IPS DF 6.9 (cell line): ENCODE results near the gene TTLL13.

Source experiments
- DNase-seq: peaks from one replicate; pipeline ENCODE4 v3.0.0-alpha.2; 2013; ENCODE audit warnings: low read depth, low spot score
- H3K27ac ChIP-seq: one replicate; pipeline ENCODE4 v1.5.1; 2013; ENCODE audit warnings: low read length, control low read depth
- H3K27me3 ChIP-seq: 2 replicates; pipeline ENCODE4 v1.6.1; 2013; ENCODE audit warnings: mild to moderate bottlenecking, low read length; ENCODE audit not compliant: control insufficient read depth, insufficient read depth
- H3K36me3 ChIP-seq: 2 replicates; pipeline ENCODE4 v1.6.1; 2013; ENCODE audit warnings: low read length; ENCODE audit not compliant: control insufficient read depth, insufficient read depth
- H3K4me1 ChIP-seq: 2 replicates; pipeline ENCODE4 v1.6.1; 2013; ENCODE audit warnings: low read length; ENCODE audit not compliant: control insufficient read depth, insufficient read depth
- H3K4me3 ChIP-seq: 2 replicates; pipeline ENCODE4 v1.5.1; 2013; ENCODE audit warnings: mild to moderate bottlenecking, low read length
- H3K9me3 ChIP-seq: 2 replicates; pipeline ENCODE4 v1.6.1; 2013; ENCODE audit warnings: low read length, inconsistent platforms; ENCODE audit not compliant: control insufficient read depth, insufficient read depth
- WGBS: extraction: QIAGEN DNeasy Blood & Tissue Kit; methylation state at CpG from one replicate; pipeline ENCODE4 v1.1.7; 2013; ENCODE audit warnings: mixed read lengths, missing lambda C conversion rate; ENCODE audit not compliant: insufficient read length, insufficient coverage; 5-methylcytosine and 5-hydroxymethylcytosine counted together

TTLL13 gene, protein sequence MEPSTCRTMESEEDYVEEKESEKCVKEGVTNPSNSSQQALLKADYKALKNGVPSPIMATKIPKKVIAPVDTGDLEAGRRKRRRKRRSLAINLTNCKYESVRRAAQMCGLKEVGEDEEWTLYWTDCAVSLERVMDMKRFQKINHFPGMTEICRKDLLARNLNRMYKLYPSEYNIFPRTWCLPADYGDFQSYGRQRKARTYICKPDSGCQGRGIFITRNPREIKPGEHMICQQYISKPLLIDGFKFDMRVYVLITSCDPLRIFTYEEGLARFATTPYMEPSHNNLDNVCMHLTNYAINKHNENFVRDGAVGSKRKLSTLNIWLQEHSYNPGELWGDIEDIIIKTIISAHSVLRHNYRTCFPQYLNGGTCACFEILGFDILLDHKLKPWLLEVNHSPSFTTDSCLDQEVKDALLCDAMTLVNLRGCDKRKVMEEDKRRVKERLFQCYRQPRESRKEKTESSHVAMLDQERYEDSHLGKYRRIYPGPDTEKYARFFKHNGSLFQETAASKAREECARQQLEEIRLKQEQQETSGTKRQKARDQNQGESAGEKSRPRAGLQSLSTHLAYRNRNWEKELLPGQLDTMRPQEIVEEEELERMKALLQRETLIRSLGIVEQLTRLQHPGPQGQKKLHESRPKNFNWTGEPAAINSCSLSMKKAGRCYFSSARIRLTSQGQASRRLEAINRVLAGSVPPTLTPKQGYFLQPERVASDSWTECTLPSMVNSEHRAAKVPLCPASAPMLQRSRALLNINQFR

DNA sequence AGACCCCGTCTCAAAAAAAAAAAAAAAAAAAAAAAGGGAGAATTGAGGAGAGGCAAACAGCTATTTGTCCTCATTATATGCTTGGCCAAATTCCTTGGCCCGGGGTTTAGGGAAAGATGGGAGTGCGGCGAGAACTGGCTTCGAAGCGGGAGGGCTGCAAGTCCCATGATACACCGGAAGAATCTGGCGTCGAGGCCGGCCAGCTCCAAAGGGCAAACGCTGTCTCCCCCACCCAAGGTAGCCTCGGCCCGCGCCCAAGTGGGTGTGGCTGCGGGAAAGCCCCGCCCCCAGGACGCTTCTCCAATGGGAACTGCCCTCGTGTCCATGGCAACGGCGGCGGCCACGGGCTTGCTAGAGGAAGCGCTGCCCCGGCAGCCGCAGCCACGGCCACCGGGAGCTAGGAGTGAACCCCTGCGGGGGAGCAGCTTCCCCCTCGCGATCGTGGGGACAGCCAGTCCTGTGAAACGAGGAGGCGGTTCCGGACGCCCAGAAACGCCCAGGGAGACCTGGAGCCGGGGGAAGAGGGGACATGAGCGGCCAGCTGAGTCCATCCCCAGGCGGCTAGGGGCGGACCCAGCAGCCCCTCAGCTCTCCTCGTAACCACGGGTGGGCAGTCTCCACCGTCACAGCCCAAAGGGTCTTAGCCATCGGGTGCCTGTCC is at the start of gene TTLL13:
Gene TTLL13, plus strand, starts transcription at position 354 of the 661 bp plus-strand sequence. CDS start 1,075 bp downstream, outside the sequence.
- Histone ChIP-seq H3K4me3 (peak within 1 kb of the TSS; percentile 59; the same call in 1 of the 2 replicates), H3K27ac (no peak within 1 kb of the TSS), H3K27me3 (no peaks in the 10 kb centered on the region), H3K36me3 (no peaks in the 10 kb centered on the region), H3K9me3 (no peaks in the 10 kb centered on the region), H3K4me1 (no peaks in the 10 kb centered on the region)
- peak; percentile 85 for DNase-seq
- no CpG with 5 or more reads among the region's 44 CpGs for WGBS

DNA sequence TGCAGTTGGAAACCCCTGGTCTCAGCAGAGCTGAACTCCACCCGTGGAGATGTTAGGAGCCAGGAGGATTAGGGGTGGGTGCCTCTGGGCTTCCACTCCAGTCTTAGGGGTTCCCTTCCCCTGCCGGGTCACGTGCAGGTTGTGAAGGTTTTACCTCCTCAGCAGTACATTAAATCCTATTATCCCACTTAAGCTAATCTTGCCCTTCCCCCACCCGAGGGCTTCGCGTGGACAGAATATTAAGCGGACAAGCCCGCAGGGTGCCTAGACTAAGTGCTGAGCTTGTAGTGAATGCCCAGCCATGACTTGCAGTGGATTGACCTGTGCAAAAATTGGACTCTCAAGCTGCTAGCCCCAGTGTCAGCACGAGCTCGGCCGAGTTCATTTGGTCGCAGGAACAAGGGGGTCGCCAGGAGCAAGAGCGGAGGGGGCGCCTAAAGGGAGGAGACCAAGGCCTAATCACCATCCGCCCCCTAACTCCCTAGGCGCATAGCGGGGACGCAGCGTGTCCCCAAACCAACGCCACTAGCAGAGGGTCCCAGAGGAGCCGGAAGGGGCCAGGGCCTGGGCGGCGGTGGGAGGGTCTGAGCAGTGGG is 48.7 kb upstream of the TTLL13 start:
- H3K27ac ChIP-seq, result no peak overlapping the region
- no CpG with 5 or more reads among the region's 24 CpGs for WGBS
- H3K36me3 ChIP-seq, result no peaks in the 10 kb centered on the region
- no peaks in the 10 kb centered on the region for H3K27me3 ChIP-seq
- H3K4me1 ChIP-seq, result peaks cover 3% of the 10 kb centered on the region; the same call in 1 of the 2 replicates
- peak overlapping the region; percentile 78; the same call in 1 of the 2 replicates for H3K4me3 ChIP-seq
- H3K9me3 ChIP-seq, result no peaks in the 10 kb centered on the region
- DNase-seq, result no peak

DNA sequence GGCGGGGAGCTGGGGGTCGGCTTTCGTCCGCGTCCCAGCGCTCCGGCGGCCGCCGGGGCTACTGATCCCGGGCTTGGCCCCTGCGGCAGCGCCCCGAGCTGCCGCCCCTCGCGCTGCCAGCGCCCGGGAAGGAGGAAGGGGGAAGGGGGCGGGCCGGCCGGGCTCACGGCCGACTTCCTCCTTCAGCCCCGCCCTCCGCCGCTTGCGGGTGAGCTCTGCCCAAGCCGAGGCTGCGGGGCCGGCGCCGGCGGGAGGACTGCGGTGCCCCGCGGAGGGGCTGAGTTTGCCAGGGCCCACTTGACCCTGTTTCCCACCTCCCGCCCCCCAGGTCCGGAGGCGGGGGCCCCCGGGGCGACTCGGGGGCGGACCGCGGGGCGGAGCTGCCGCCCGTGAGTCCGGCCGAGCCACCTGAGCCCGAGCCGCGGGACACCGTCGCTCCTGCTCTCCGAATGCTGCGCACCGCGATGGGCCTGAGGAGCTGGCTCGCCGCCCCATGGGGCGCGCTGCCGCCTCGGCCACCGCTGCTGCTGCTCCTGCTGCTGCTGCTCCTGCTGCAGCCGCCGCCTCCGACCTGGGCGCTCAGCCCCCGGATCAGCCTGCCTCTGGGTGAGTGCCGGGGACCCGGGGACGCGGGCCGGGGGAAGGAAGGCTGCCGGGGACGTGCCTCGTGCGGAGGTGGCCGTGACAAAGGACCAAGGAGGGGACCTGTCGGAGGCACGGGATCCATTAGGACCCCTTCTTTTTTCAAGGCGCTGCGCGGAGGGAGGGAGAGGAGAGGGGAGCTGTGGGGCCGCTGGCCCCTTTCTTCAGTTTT is 48.0 kb upstream of the TTLL13 start, which contains the start of gene SEMA4B:
Gene SEMA4B, plus strand, starts transcription at position 201 of the 814 bp plus-strand sequence. Its CDS starts 249 bp downstream, at position 450.
- Histone ChIP-seq H3K4me3 (peak within 1 kb of the TSS; percentile 78), H3K27ac (no peak within 1 kb of the TSS), H3K27me3 (no peaks in the 10 kb centered on the region), H3K9me3 (no peaks in the 10 kb centered on the region), H3K4me1 (peaks cover 3% of the 10 kb centered on the region; the same call in 1 of the 2 replicates), H3K36me3 (no peaks in the 10 kb centered on the region)
- DNase-seq, result no peak
- WGBS, result no CpG with 5 or more reads among the region's 88 CpGs

DNA sequence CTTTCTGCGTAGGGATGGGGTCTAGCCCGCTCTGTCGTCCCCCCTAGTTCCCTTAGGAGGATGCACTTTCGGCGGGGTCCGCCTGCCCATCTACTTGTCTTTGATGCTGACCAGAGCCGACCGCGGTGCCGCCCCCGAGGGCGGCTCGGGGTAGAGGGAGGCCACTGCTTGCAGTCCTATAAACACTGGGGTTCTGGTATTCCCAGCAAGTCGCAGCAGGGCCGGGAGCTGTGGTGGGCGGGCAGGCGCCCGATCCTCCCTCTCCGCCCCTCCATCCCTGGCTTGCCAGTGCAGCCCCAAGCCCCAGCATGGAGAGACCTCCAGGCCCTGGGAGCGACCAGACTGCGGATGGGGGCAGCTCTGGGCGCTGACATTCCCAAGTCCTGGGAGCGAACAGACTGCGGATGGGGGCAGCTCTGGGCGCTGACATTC is 47.4 kb upstream of the TTLL13 start:
- peaks cover 3% of the 10 kb centered on the region; the same call in 1 of the 2 replicates for H3K4me1 ChIP-seq
- no peak for DNase-seq
- H3K36me3 ChIP-seq, result no peaks in the 10 kb centered on the region
- peak overlapping the region; percentile 78; the same call in 1 of the 2 replicates for H3K4me3 ChIP-seq
- H3K27me3 ChIP-seq, result no peaks in the 10 kb centered on the region
- WGBS, result no CpG with 5 or more reads among the region's 25 CpGs
- H3K27ac ChIP-seq, result no peak overlapping the region
- no peaks in the 10 kb centered on the region for H3K9me3 ChIP-seq

GRCh38 chr15:90202929-90203328 is 46.4 kb upstream of the TTLL13 start:
- WGBS, result no CpG with 5 or more reads among the region's 4 CpGs
- Histone ChIP-seq H3K4me1 (peaks cover 3% of the 10 kb centered on the region; the same call in 1 of the 2 replicates), H3K9me3 (no peaks in the 10 kb centered on the region), H3K36me3 (no peaks in the 10 kb centered on the region), H3K27me3 (no peaks in the 10 kb centered on the region), H3K4me3 (no peak overlapping the region), H3K27ac (no peak overlapping the region)
- DNase-seq, result no peak

DNA sequence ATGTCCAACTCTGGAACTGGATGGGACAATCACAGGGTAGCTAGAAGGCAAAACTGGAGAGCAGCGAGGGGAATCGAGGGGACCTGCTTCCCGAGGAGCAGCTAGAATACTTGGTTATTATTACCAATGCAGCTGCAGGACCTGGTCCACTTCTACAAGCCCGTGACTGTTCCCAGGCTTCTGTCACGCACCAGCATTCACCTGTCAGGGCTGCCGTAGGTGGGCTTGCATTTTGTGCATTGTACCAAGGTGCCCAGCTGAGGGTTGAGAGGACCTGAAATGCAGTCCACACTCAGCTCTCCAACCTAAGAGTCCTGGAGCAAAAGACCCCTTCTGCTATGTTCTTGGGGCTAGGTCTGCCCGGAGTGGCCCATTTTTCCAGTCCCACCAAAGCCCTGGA is 45.9 kb upstream of the TTLL13 start:
- no CpG with 5 or more reads among the region's 7 CpGs for WGBS
- H3K4me1 ChIP-seq, result peaks cover 3% of the 10 kb centered on the region; the same call in 1 of the 2 replicates
- H3K27ac ChIP-seq, result no peak overlapping the region
- no peak overlapping the region for H3K4me3 ChIP-seq
- no peaks in the 10 kb centered on the region for H3K27me3 ChIP-seq
- no peaks in the 10 kb centered on the region for H3K36me3 ChIP-seq
- no peak for DNase-seq
- no peaks in the 10 kb centered on the region for H3K9me3 ChIP-seq

DNA sequence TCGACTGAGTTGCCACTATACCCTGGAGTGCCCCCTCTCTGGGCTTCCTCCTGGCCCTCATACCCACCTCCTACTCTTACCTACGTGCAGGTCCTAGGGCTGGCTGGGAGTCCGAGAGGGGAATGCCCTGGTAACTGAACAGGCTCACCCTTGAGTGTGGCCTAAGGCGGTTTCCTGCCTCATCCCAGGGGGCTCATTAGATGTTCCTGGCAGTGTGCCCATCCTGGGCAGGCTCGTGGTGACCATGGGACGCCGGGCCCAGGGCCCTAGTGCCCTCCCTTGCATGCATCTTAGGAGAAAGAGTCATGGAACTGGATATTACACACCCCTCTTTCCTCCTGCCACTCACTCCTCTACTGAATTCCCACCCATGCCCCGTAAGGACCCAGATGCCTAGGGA is 45.4 kb upstream of the TTLL13 start:
- H3K4me1 ChIP-seq, result peaks cover 3% of the 10 kb centered on the region; the same call in 1 of the 2 replicates
- WGBS, result no CpG with 5 or more reads among the region's 8 CpGs
- no peaks in the 10 kb centered on the region for H3K27me3 ChIP-seq
- no peak overlapping the region for H3K4me3 ChIP-seq
- no peak overlapping the region for H3K27ac ChIP-seq
- no peaks in the 10 kb centered on the region for H3K36me3 ChIP-seq
- no peaks in the 10 kb centered on the region for H3K9me3 ChIP-seq
- DNase-seq, result no peak

DNA sequence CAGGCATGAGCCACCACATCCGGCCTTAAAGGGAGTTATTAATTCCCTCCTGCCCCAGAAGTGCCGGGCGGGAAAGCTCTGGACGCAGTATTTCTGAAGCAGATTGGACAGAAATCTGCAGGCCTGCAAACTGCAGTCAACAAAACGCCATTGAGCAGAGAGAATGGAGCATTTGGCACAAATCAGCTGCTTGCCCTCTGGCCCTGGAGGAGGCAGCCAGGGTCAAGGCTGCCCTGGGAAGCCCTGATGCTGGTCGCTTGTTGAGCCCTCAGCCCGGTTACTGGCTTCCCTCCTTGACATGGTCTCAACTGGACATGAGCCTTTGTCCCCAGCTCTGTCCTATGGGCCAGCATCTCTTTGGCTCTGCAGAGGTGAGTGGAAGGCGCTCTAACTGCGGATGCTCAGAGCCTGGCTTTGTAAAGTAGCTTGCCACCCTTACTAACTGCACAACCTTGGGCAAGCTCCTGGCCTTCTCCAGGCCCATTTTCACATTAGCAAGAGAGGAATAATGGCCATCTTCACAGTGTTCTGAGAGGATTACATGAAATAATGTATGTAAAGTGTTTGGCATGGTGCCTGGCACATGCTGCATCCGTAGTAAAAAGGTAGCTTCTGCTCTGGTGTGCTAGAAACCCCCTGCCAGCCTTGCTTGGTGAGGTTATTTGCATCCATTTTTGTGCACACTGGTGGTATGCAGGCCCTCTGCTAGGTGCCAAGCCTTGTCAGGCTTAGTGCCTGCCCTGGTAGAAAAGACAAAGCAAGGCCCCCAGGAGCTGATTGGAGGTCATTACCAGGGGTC is 44.1 kb upstream of the TTLL13 start:
- WGBS, result no CpG with 5 or more reads among the region's 10 CpGs
- Histone ChIP-seq H3K4me3 (no peak overlapping the region), H3K27me3 (no peaks in the 10 kb centered on the region), H3K9me3 (no peaks in the 10 kb centered on the region), H3K4me1 (peaks cover 3% of the 10 kb centered on the region; the same call in 1 of the 2 replicates), H3K36me3 (no peaks in the 10 kb centered on the region), H3K27ac (no peak overlapping the region)
- DNase-seq, result no peak

- H3K27me3 ChIP-seq, result no peaks in the 10 kb centered on the region
- H3K36me3 ChIP-seq, result no peaks in the 10 kb centered on the region
- no peak overlapping the region for H3K4me3 ChIP-seq
- H3K9me3 ChIP-seq, result no peaks in the 10 kb centered on the region
- WGBS, result no CpG with 5 or more reads among the region's 5 CpGs
- no peak overlapping the region for H3K27ac ChIP-seq
- DNase-seq, result no peak
- H3K4me1 ChIP-seq, result no peaks in the 10 kb centered on the region
Observed at GRCh38 chr15:90205886-90206285, 43.5 kb upstream of the TTLL13 start.
